ENCODE data around the gene PTGIR.

DNA sequence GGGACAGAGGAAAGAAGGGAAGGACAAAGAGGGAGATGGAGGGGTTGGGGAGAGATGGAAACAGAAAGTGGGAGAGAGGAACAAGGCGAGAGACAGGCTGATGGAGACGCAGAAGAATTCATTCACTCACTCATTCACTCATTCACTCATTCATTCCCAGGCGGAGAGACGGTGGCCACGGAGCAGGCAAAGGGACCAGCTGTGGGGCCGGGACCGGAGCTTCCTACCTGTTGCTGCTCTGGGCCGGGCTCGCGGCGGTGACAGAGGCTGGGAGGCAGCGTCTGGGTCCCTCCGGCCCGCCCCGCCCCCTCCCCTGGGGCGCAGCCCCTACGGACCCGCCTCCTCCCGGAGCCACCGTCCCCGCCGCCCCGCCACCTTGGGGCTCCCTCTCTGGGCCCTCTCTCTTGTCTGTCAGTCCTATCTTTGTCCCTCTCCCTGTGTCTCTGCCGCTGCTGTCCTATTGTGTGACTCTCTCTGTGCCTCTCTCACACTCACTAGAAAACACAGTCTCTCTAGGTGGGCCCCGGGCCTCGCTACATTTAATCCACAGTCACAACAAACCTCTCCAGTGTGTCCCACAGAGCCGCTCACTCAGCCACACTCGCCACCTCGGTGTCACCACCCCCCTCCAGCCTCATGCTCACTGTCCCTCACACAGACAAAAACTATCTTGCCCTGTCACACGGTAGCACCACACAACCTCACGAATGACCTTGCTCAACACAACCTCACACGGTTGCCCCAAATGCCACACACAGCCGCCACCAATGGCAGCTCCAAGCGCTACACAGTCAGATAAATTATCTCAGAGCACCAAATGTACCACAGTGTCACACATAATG, 11.3 kb upstream of the PTGIR start, which contains the start of gene GNG8:
- TF ChIP-seq POLR2AphosphoS5 (IDR thresholded peaks at IDR 0.05; ENCODE audit: low read depth, low read length) = no peak
- no peak for TF ChIP-seq TAF1 (IDR thresholded peaks at IDR 0.05; ENCODE audit: borderline replicate concordance, low read depth, low read length)
